ENCODE measurements around the gene PCDHGA6.

PCDHGA6 gene

DNA sequence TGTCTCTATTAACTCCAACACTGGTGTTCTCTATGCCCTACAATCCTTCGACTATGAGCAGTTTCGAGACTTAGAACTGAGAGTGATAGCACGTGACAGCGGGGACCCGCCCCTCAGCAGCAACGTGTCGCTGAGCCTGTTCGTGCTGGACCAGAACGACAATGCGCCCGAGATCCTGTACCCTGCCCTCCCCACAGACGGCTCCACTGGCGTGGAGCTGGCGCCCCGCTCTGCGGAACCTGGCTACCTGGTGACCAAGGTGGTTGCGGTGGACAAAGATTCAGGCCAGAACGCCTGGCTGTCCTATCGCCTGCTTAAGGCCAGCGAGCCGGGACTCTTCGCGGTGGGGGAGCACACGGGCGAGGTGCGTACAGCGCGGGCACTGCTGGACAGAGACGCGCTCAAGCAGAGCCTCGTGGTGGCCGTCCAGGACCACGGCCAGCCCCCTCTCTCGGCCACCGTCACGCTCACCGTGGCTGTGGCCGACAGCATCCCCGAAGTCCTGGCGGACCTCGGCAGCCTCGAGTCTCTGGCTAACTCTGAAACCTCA, 49.1 kb downstream of the PCDHGA6 start:
- no peak for DNase-seq

- no peak for DNase-seq
Observed at GRCh38 chr5:141427783-141428426, 54.2 kb downstream of the PCDHGA6 start.
